Stomach (tissue), 9 donors: ENCODE results near the gene CTDP1. TPM values are rescaled to one million over a fixed set of nuclear protein-coding genes. Genes with fewer than 3 reads are reported as not detected.

Experiments used
- DNase-seq, 2 donors: peaks; one replicate each; pipeline versions ENCODE4 v3.0.0 to v3.0.0-alpha.2; 2013 to 2019
- H3K27ac ChIP-seq, 5 donors: fragments of 200-600 bp in 4 of 5; sonication (generic) in 4 of 5; one replicate each; pipeline ENCODE4 v1.5.1; 2013 to 2019; ENCODE audit warnings: mild to moderate bottlenecking in 1 of 5, moderate library complexity in 1 of 5
- H3K27me3 ChIP-seq, 3 donors: fragments of 200-600 bp; sonication (generic); one replicate each; pipeline ENCODE4 v1.5.1; 2017 to 2019; ENCODE audit warnings: mixed run types in 1 of 3
- H3K36me3 ChIP-seq, 4 donors: fragments of 200-600 bp; sonication (generic); 1 replicate in 3 of 4; 2 replicates in 1 of 4; pipeline ENCODE4 v1.5.1; 2016 to 2019
- H3K4me1 ChIP-seq, 4 donors: fragments of 200-600 bp; sonication (generic); one replicate each; pipeline ENCODE4 v1.5.1; 2016 to 2019
- H3K4me3 ChIP-seq, 4 donors: fragments of 200-600 bp; sonication (generic) in 3 of 4; one replicate each; pipeline ENCODE4 v1.5.1; 2016 to 2019; ENCODE audit warnings: mild to moderate bottlenecking in 1 of 4
- H3K9me3 ChIP-seq, 4 donors: fragments of 200-600 bp; sonication (generic); one replicate each; pipeline ENCODE4 v1.5.1; 2016 to 2019
- EP300 ChIP-seq: sonication (generic); formaldehyde crosslinking; IDR thresholded peaks from one replicate; pipeline ENCODE4 v1.6.1; 2017; ENCODE audit warnings: antibody characterized with exemption
- POLR2A ChIP-seq, 4 donors: fragments of 450-650 bp; IDR thresholded peaks; one replicate each; pipeline ENCODE4 v1.6.1; 2016; ENCODE audit warnings: antibody characterized with exemption in 4 of 4, control low read depth in 2 of 4, mild to moderate bottlenecking in 1 of 4, moderate library complexity in 1 of 4
- POLR2AphosphoS5 ChIP-seq, 3 donors: sonication (generic); formaldehyde crosslinking; IDR thresholded peaks; one replicate each; pipeline ENCODE4 v1.6.1; 2016; ENCODE audit warnings: antibody characterized with exemption in 3 of 3
- WGBS, 5 donors: extraction: QIAGEN DNeasy Blood & Tissue Kit in 3 of 5; methylation state at CpG; one replicate each; pipeline versions ENCODE4 v1.1.5 to v1.1.7; 2013 to 2018; 5-methylcytosine and 5-hydroxymethylcytosine counted together
- intact Hi-C: fragments of 100-400 bp; cut with DNase I; formaldehyde crosslinking; loops from one replicate; pipeline ENCODE4 v1.15.1; 2023; ENCODE audit warnings: low total_unique reads
- polyA plus RNA-seq, 3 donors: library from polyadenylated mRNA; stranded (reverse); fragments of 200-250 nt; gene quantifications; one replicate each; pipeline ENCODE4 v1.2.3, GENCODE V29; 2013
- total RNA-seq, 5 donors: library from RNA; depleted of rRNA; stranded (reverse); fragments of >200 nt; gene quantifications; one replicate each; pipeline versions ENCODE4 v1.1.0 to v1.2.3, GENCODE V29; 2014 to 2016
- TF ChIP-seq, protein P1 (sequence below), 7 experiments: fragments of 450-650 bp in 4 of 7; fragments of 200-600 bp in 3 of 7; sonication (generic) in 3 of 7; IDR thresholded peaks; one replicate each; pipeline ENCODE4 v1.5.1; 2016 to 2019; ENCODE audit warnings: antibody characterized with exemption in 7 of 7, control low read depth in 2 of 7, mild to moderate bottlenecking in 1 of 7
- donor health status: healthy with polysubstance abuse.
- donor health status: Bipolar disorder and iron deficiency.
- donor health status: healthy.

The CTDP1 gene
- total and polyA plus RNA-seq, 8 donors: 7.6 to 50.7 (median 16.8) TPM

DNA sequence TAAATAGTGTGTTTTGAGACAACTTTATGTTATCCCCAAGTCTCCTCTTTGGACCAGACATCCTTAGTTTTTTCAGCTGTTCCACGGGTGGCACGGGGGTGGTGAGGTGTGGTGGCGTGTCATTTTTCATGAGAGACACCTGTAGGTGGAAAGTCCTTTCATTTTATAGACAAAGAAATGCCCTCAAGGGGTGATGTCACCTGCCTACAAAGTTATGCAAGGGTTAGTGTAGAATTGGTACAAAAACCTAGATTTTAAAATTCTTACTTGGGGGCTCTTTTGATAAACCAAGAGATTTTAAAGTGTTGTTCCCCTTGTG, 15.3 kb downstream of the CTDP1 start:
- DNase-seq: no peak
- TF ChIP-seq POLR2A (IDR thresholded peaks at IDR 0.05) (no peak), EP300 (no peak), POLR2AphosphoS5 (IDR thresholded peaks at IDR 0.05) (no peak)
- TF ChIP-seq, protein P1, sequence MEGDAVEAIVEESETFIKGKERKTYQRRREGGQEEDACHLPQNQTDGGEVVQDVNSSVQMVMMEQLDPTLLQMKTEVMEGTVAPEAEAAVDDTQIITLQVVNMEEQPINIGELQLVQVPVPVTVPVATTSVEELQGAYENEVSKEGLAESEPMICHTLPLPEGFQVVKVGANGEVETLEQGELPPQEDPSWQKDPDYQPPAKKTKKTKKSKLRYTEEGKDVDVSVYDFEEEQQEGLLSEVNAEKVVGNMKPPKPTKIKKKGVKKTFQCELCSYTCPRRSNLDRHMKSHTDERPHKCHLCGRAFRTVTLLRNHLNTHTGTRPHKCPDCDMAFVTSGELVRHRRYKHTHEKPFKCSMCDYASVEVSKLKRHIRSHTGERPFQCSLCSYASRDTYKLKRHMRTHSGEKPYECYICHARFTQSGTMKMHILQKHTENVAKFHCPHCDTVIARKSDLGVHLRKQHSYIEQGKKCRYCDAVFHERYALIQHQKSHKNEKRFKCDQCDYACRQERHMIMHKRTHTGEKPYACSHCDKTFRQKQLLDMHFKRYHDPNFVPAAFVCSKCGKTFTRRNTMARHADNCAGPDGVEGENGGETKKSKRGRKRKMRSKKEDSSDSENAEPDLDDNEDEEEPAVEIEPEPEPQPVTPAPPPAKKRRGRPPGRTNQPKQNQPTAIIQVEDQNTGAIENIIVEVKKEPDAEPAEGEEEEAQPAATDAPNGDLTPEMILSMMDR (IDR thresholded peaks at IDR 0.05): no peak
- H3K4me1 ChIP-seq: peaks cover 0 to 9% (median 2%) of the 10 kb centered on the region in 4 donors
- no peaks in the 10 kb centered on the region for H3K27me3 ChIP-seq
- intact Hi-C loops: no loop called here
- no peak overlapping the region for H3K27ac ChIP-seq
- peaks cover 38 to 51% (median 49%) of the 10 kb centered on the region in 4 donors for H3K36me3 ChIP-seq
- no peaks in the 10 kb centered on the region for H3K9me3 ChIP-seq
- H3K4me3 ChIP-seq: no peak overlapping the region
- 81 to 85% (median 83%) methylated on average over 3 of the region's 3 CpGs for WGBS, 5 donors

DNA sequence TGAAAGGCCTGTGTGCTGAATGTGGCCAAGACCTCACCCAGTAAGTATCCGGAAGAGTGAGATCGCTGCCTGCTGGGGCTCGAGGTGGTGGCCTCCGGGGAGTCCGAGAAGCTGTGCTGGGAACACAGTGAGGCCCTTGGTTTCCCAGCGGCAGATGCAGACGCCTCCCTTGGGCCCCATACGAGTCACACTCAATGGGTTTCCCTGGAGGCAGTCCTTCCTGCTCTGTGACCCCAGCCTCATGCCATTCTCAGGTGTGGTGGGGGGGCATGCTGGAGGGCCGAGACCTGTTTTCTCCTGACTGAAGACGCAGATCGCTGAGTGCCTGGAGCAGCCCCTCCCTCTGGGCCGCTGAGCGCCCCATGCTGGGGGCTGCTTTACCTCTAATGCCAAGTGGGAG, 15.7 kb downstream of the CTDP1 start:
- Histone ChIP-seq H3K36me3 (peaks cover 42 to 55% (median 53%) of the 10 kb centered on the region in 4 donors), H3K4me3 (no peak overlapping the region), H3K9me3 (no peaks in the 10 kb centered on the region), H3K27ac (no peak overlapping the region), H3K4me1 (peaks cover 0 to 9% (median 2%) of the 10 kb centered on the region in 4 donors), H3K27me3 (no peaks in the 10 kb centered on the region)
- no peak for DNase-seq
- TF ChIP-seq POLR2AphosphoS5 (IDR thresholded peaks at IDR 0.05) (no peak), EP300 (no peak), POLR2A (IDR thresholded peaks at IDR 0.05) (no peak)
- TF ChIP-seq, protein P1 (IDR thresholded peaks at IDR 0.05): no peak
- intact Hi-C loops: no loop called here
- 83 to 95% (median 92%) methylated on average over 10 to 13 of the region's 13 CpGs for WGBS, 5 donors

- Histone ChIP-seq H3K4me1 (peaks cover 0 to 2% (median under 1%) of the 10 kb centered on the region in 4 donors), H3K27me3 (no peaks in the 10 kb centered on the region), H3K4me3 (no peak overlapping the region), H3K9me3 (no peaks in the 10 kb centered on the region), H3K27ac (no peak overlapping the region), H3K36me3 (peaks cover 50 to 62% (median 61%) of the 10 kb centered on the region in 4 donors)
- no peak for DNase-seq
- WGBS, 5 donors: 91 to 95% (median 94%) methylated on average over 46 to 53 of the region's 53 CpGs
- intact Hi-C loops: no loop called here
- TF ChIP-seq POLR2A (IDR thresholded peaks at IDR 0.05): no peak
Observed at GRCh38 chr18:79695856-79696850, 16.6 kb downstream of the CTDP1 start.

DNA sequence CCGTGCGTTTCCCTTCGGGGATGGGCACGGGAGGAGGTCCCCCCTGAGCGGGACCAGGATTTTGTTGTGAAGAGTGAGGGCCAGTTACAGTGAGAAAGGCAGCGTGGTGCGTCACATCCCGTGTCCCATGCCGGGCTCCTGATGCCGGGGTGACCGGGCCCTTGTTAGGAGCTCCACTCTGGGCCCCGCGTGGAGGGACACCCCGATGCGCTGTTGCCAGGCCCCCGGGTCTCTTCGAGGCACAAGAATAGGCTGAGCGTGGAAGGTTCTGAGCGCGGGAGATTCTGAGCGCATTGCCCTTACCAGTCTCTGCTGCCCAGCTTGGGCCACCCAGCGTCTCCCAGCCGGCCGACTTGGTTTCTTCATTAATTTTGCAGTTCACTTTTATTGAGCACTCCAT, 17.6 kb downstream of the CTDP1 start:
- intact Hi-C loops: no loop called here
- H3K4me3 ChIP-seq: no peak overlapping the region
- H3K27ac ChIP-seq: no peak overlapping the region
- TF ChIP-seq POLR2A (IDR thresholded peaks at IDR 0.05) (no peak), POLR2AphosphoS5 (IDR thresholded peaks at IDR 0.05) (no peak), EP300 (no peak)
- TF ChIP-seq, protein P1 (IDR thresholded peaks at IDR 0.05): no peak
- 89 to 96% (median 93%) methylated on average over 24 of the region's 24 CpGs for WGBS, 5 donors
- no peaks in the 10 kb centered on the region for H3K9me3 ChIP-seq
- DNase-seq: no peak
- no peaks in the 10 kb centered on the region for H3K4me1 ChIP-seq
- H3K36me3 ChIP-seq: peaks cover 50 to 70% (median 63%) of the 10 kb centered on the region in 4 donors
- no peaks in the 10 kb centered on the region for H3K27me3 ChIP-seq

DNA sequence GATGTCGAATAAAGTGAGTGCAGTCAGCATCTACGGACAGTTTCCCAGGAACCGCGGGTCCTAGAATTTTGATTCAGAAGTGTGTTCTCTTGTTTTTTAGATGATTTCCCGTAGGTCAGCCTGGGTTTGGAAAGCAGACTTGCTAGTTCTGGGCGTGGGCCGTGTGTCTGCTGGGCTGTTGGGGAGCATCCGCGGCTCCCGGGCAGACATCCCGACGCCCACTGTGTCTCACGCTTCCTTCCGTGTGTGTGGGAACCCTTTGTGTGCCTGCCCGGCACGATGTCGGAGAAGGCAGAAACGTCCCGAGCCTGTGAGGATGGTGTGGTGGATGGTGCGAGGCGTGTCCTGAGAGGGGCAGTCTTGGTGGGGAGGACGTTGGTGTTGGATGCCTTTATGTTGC, 18.4 kb downstream of the CTDP1 start:
- Histone ChIP-seq H3K27ac (no peak overlapping the region), H3K4me1 (no peaks in the 10 kb centered on the region), H3K4me3 (no peak overlapping the region), H3K9me3 (no peaks in the 10 kb centered on the region), H3K27me3 (no peaks in the 10 kb centered on the region), H3K36me3 (peaks cover 50 to 77% (median 69%) of the 10 kb centered on the region in 4 donors)
- no peak for DNase-seq
- WGBS, 5 donors: 94 to 98% (median 96%) methylated on average over 22 of the region's 22 CpGs
- no peak for TF ChIP-seq POLR2A (IDR thresholded peaks at IDR 0.05)
- TF ChIP-seq POLR2AphosphoS5 (IDR thresholded peaks at IDR 0.05): no peak
- intact Hi-C loops: no loop called here
